Measurements from ENCODE around the gene MCM10.

DNA sequence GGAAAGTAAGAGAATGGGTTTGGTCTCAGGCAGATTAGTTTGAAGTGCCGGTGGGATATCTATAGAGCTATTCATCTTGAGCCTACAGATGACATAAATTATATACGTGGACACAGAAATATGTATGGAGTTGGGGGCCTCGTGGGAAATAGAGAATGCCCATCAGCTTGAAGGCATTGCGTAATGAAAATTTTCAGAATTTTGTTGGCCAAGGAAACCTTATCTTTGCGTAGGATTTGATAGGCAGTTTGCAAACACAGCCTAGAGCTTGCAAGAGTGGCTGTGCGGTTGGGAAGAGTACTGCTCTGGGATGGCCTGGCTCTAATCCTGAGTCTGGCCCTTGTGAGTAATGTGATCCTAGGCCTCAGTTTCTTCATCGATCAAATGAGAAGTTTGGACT is 32.3 kb downstream of the MCM10 start:
- TF ChIP-seq POLR2A (IDR thresholded peaks at IDR 0.05; ENCODE audit: borderline replicate concordance, extremely low read depth, insufficient read depth, insufficient read length) (no peak), CTCF (IDR thresholded peaks at IDR 0.05 in 2 of 3, conservative IDR thresholded peaks at IDR 0.05 in 1 of 3; ENCODE audit: borderline replicate concordance in 1 of 3, insufficient read depth in 1 of 3, low read depth in 2 of 3, low read length in 2 of 3) (no peak), CEBPB (IDR thresholded peaks at IDR 0.05; ENCODE audit: low read depth) (no peak), RAD21 (IDR thresholded peaks at IDR 0.05; ENCODE audit: low read depth) (no peak), ZNF274 (IDR thresholded peaks at IDR 0.05; ENCODE audit: low read depth, low read length) (no peak), YY1 (IDR thresholded peaks at IDR 0.05; ENCODE audit: extremely low read depth, insufficient replicate concordance, low read depth, low read length) (no peak), POLR2AphosphoS5 (IDR thresholded peaks at IDR 0.05; ENCODE audit: low read depth, low read length) (no peak), MAX (IDR thresholded peaks at IDR 0.05) (no peak), SIN3A (IDR thresholded peaks at IDR 0.05; ENCODE audit: low read depth) (no peak)
- TF ChIP-seq, protein P1, sequence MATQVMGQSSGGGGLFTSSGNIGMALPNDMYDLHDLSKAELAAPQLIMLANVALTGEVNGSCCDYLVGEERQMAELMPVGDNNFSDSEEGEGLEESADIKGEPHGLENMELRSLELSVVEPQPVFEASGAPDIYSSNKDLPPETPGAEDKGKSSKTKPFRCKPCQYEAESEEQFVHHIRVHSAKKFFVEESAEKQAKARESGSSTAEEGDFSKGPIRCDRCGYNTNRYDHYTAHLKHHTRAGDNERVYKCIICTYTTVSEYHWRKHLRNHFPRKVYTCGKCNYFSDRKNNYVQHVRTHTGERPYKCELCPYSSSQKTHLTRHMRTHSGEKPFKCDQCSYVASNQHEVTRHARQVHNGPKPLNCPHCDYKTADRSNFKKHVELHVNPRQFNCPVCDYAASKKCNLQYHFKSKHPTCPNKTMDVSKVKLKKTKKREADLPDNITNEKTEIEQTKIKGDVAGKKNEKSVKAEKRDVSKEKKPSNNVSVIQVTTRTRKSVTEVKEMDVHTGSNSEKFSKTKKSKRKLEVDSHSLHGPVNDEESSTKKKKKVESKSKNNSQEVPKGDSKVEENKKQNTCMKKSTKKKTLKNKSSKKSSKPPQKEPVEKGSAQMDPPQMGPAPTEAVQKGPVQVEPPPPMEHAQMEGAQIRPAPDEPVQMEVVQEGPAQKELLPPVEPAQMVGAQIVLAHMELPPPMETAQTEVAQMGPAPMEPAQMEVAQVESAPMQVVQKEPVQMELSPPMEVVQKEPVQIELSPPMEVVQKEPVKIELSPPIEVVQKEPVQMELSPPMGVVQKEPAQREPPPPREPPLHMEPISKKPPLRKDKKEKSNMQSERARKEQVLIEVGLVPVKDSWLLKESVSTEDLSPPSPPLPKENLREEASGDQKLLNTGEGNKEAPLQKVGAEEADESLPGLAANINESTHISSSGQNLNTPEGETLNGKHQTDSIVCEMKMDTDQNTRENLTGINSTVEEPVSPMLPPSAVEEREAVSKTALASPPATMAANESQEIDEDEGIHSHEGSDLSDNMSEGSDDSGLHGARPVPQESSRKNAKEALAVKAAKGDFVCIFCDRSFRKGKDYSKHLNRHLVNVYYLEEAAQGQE (IDR thresholded peaks at IDR 0.05; ENCODE audit: low read depth): no peak

Measured in HCT116 (cell line).